Measurements from ENCODE around the gene ATE1.

- TF ChIP-seq, protein P1, sequence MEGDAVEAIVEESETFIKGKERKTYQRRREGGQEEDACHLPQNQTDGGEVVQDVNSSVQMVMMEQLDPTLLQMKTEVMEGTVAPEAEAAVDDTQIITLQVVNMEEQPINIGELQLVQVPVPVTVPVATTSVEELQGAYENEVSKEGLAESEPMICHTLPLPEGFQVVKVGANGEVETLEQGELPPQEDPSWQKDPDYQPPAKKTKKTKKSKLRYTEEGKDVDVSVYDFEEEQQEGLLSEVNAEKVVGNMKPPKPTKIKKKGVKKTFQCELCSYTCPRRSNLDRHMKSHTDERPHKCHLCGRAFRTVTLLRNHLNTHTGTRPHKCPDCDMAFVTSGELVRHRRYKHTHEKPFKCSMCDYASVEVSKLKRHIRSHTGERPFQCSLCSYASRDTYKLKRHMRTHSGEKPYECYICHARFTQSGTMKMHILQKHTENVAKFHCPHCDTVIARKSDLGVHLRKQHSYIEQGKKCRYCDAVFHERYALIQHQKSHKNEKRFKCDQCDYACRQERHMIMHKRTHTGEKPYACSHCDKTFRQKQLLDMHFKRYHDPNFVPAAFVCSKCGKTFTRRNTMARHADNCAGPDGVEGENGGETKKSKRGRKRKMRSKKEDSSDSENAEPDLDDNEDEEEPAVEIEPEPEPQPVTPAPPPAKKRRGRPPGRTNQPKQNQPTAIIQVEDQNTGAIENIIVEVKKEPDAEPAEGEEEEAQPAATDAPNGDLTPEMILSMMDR (IDR thresholded peaks at IDR 0.05; ENCODE audit: borderline replicate concordance, extremely low read depth, low read length, poor library complexity, severe bottlenecking): no peak
- TF ChIP-seq EZH2 (IDR thresholded peaks at IDR 0.05; ENCODE audit: borderline replicate concordance, low read depth, low read length, severe bottlenecking): no peak
Measured at GRCh38 chr10:121796342-121796741, 131.5 kb downstream of the ATE1 start.
